Parathyroid adenoma (tissue), 2 donors: ENCODE results near the gene HINFP.
A peak's percentile ranks its signal among the peaks of the same experiment; 100 is the strongest.

Source experiments
- H2AFZ ChIP-seq: fragments of 300-600 bp; sonication (generic); one replicate; pipeline ENCODE4 v1.7.0; 2017; ENCODE audit warnings: antibody characterized with exemption, mild to moderate bottlenecking
- H3K27ac ChIP-seq: fragments of 300-600 bp; sonication (generic); one replicate; pipeline ENCODE4 v1.7.0; 2017
- H3K27me3 ChIP-seq: fragments of 300-600 bp; sonication (generic); one replicate; pipeline ENCODE4 v1.7.0; 2017; ENCODE audit warnings: low read length; ENCODE audit not compliant: control insufficient read depth, insufficient read depth
- H3K36me3 ChIP-seq: fragments of 300-600 bp; sonication (generic); one replicate; pipeline ENCODE4 v1.7.0; 2017; ENCODE audit warnings: low read length; ENCODE audit not compliant: control insufficient read depth, insufficient read depth
- H3K4me1 ChIP-seq: fragments of 300-600 bp; sonication (generic); one replicate; pipeline ENCODE4 v1.7.0; 2017; ENCODE audit warnings: control low read depth
- H3K4me2 ChIP-seq: fragments of 300-600 bp; sonication (generic); one replicate; pipeline ENCODE4 v1.7.0; 2017; ENCODE audit warnings: low read length
- H3K4me3 ChIP-seq: fragments of 300-600 bp; sonication (generic); one replicate; pipeline ENCODE4 v1.7.0; 2017; ENCODE audit warnings: low read depth, low read length
- H3K79me2 ChIP-seq: fragments of 300-600 bp; sonication (generic); one replicate; pipeline ENCODE4 v1.7.0; 2017; ENCODE audit warnings: control low read depth
- H3K9ac ChIP-seq: fragments of 300-600 bp; sonication (generic); one replicate; pipeline ENCODE4 v1.7.0; 2017; ENCODE audit warnings: mild to moderate bottlenecking
- H3K9me3 ChIP-seq: fragments of 300-600 bp; sonication (generic); one replicate; pipeline ENCODE4 v1.7.0; 2017; ENCODE audit warnings: low read length; ENCODE audit not compliant: control insufficient read depth
- TF ChIP-seq, protein P1 (sequence below): fragments of 300-600 bp; sonication (generic); IDR thresholded peaks from one replicate; pipeline ENCODE4 v1.7.0; 2017; ENCODE audit warnings: antibody characterized with exemption, mild to moderate bottlenecking
- donor health status: primary hyperparathyroidism.

Gene HINFP

DNA sequence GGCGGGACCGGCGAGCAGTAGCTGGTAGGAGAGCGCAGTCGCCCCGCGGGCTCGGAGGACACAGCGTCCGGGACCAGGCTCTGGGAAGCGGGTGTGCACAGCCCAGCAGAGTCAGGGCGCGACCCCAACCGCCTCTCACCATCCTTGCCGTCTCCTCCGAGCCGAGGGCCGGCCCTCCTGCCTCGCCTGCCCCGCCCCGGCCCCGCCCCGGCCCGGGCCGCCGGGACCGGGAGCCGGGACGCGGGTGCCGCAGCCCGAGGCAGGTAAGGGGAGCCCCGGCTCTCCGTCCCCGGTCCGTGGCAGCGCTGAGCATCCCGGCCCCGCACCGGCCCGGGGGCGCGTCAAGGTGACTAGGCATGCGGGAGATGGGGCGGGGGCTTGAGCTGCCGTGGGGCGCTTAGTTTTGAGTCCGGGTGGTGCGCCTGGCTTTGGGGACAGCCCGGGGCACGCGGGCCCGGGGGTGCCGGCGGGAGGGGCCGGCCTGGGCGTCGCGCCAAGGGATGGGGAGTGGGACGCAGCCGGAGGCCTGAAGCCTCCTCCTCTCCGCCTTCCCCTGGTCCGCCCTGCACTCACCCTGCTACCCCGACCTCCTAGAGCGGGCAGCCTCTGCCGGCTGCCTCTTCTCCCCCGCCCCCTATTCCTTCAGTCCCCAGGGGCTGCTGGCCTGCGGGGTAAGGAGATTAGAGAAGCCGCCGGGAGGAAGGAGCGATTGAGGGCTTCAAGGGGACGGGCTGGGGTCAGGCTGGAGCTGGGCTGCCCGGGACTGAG, 27.8 kb downstream of the HINFP start, which contains the start of gene ABCG4:
Gene ABCG4, plus strand, starts transcription at position 35 of the 768 bp plus-strand sequence. CDS start 914 bp downstream, outside the sequence.
- Histone ChIP-seq H3K36me3 (no peaks in the 10 kb centered on the region), H3K27ac (no peak within 1 kb of the TSS), H3K9me3 (no peaks in the 10 kb centered on the region), H3K9ac (no peak within 1 kb of the TSS), H3K79me2 (no peaks in the 10 kb centered on the region), H3K27me3 (no peaks in the 10 kb centered on the region), H2AFZ (peak within 1 kb of the TSS; percentile 87), H3K4me3 (peak within 1 kb of the TSS; percentile 47), H3K4me1 (no peaks in the 10 kb centered on the region), H3K4me2 (peak within 1 kb of the TSS; percentile 76)
- TF ChIP-seq, protein P1, sequence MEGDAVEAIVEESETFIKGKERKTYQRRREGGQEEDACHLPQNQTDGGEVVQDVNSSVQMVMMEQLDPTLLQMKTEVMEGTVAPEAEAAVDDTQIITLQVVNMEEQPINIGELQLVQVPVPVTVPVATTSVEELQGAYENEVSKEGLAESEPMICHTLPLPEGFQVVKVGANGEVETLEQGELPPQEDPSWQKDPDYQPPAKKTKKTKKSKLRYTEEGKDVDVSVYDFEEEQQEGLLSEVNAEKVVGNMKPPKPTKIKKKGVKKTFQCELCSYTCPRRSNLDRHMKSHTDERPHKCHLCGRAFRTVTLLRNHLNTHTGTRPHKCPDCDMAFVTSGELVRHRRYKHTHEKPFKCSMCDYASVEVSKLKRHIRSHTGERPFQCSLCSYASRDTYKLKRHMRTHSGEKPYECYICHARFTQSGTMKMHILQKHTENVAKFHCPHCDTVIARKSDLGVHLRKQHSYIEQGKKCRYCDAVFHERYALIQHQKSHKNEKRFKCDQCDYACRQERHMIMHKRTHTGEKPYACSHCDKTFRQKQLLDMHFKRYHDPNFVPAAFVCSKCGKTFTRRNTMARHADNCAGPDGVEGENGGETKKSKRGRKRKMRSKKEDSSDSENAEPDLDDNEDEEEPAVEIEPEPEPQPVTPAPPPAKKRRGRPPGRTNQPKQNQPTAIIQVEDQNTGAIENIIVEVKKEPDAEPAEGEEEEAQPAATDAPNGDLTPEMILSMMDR, result no peak

DNA sequence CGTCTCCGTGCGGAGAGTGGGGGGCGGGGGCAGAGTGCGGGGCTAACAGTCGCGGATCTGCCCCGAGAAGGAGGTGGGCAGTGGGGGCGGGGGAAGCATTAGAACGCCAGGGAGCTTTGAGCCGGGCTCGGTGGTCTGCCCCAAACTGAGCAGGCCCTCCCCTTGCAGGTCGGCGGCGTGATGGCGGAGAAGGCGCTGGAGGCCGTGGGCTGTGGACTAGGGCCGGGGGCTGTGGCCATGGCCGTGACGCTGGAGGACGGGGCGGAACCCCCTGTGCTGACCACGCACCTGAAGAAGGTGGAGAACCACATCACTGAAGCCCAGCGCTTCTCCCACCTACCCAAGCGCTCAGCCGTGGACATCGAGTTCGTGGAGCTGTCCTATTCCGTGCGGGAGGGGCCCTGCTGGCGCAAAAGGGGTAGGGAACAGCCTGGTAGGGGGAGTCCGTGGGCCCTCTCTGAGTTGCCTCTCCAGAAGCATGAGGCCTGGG, 28.5 kb downstream of the HINFP start:
- Histone ChIP-seq H3K27ac (no peak overlapping the region), H3K4me3 (peak overlapping the region; percentile 47), H3K9ac (no peak overlapping the region), H3K27me3 (no peaks in the 10 kb centered on the region), H3K4me1 (peaks cover 2% of the 10 kb centered on the region), H3K79me2 (no peaks in the 10 kb centered on the region), H3K36me3 (no peaks in the 10 kb centered on the region), H3K4me2 (peak overlapping the region; percentile 73), H2AFZ (peak overlapping the region; percentile 72), H3K9me3 (no peaks in the 10 kb centered on the region)
- TF ChIP-seq, protein P1, result no peak

DNA sequence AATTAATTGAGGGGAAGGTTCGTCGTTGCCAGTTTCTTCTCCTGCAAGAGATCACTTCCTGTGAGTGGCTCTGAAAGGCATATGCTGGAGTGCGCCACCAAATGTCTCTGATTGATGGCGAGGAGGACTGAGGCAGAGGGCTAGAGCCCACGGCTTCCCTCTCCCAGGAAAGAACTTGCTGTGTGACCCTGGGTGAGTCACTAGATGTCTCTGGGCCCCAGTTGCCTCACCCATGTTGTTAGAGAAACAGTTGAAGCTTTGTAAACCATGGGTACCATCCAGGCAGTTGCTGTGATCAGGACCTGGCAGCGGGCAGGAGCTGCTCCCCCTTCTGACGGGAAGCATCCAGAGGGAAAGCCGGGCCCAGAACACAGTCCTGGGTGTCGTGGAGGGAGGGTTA, 30.7 kb downstream of the HINFP start:
- Histone ChIP-seq H3K4me1 (peaks cover 2% of the 10 kb centered on the region), H3K4me2 (no peak overlapping the region), H3K4me3 (no peak overlapping the region), H3K9me3 (no peaks in the 10 kb centered on the region), H2AFZ (no peak overlapping the region), H3K36me3 (no peaks in the 10 kb centered on the region), H3K79me2 (no peaks in the 10 kb centered on the region), H3K27me3 (no peaks in the 10 kb centered on the region), H3K9ac (no peak overlapping the region), H3K27ac (no peak overlapping the region)
- TF ChIP-seq, protein P1, result no peak

DNA sequence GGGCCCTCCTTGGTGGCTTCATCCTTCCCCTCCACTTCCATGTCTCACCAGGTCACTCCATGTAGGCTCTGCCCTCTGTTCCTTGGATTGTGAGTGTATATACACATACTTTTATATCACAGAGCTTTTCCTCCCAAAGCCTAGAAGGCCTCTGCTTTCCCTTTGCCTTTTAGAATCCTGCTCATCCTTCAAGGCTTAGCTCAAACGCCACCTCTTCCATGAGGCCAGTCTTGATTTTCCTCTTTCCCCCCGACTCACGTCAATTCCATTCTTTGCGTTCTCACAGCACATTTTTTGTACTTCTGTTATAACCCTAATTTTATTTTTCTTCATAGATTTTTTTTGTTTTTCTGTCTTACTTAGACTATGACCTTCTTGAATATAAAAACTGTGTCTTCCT, 31.2 kb downstream of the HINFP start:
- Histone ChIP-seq H3K36me3 (no peaks in the 10 kb centered on the region), H3K4me2 (no peak overlapping the region), H3K27me3 (no peaks in the 10 kb centered on the region), H3K79me2 (no peaks in the 10 kb centered on the region), H3K9me3 (no peaks in the 10 kb centered on the region), H3K9ac (no peak overlapping the region), H3K27ac (no peak overlapping the region), H3K4me3 (no peak overlapping the region), H3K4me1 (peaks cover 2% of the 10 kb centered on the region), H2AFZ (no peak overlapping the region)
- TF ChIP-seq, protein P1, result no peak
